Activated T-helper 1 cell treated with anti-CD3 and anti-CD28 coated beads, Interleukin-12 subunit alpha, Interleukin-12 subunit beta, Interleukin-2, Interleukin-4 antibody, amounts not matched to agents 30 ng/mL and 10 ng/mL and 1 ng/mL, durations not matched to agents 14 hours and 24 hours and 36 hours (primary cell): ENCODE measurements around the gene PSG1. TPM values are rescaled to one million over a fixed set of nuclear protein-coding genes. Genes with fewer than 3 reads are reported as not detected.
"Not testable (repeated sequence)": the region's sequence is repeated elsewhere in the genome, so short reads cannot be mapped to it uniquely, and the experiment has no call there.

Experiments
- DNase-seq: peaks from one replicate; pipeline ENCODE4 v3.0.0; 2021; ENCODE audit warnings: low spot score
- H3K27ac Mint-ChIP-seq: one replicate; pipeline ENCODE4 v1.8.0; 2021; ENCODE audit warnings: mild to moderate bottlenecking, mixed read lengths
- H3K27me3 Mint-ChIP-seq: one replicate; pipeline ENCODE4 v1.8.0; 2022; ENCODE audit warnings: mild to moderate bottlenecking, moderate library complexity, mixed read lengths; ENCODE audit not compliant: insufficient read depth
- H3K36me3 Mint-ChIP-seq: one replicate; pipeline ENCODE4 v1.8.0; 2021; ENCODE audit warnings: low read depth, mixed read lengths
- H3K4me1 Mint-ChIP-seq: one replicate; pipeline ENCODE4 v1.8.0; 2021; ENCODE audit warnings: low read depth, mixed read lengths
- H3K4me3 Mint-ChIP-seq: one replicate; pipeline ENCODE4 v1.8.0; 2021; ENCODE audit warnings: mild to moderate bottlenecking, moderate library complexity, mixed read lengths
- H3K9me3 Mint-ChIP-seq: one replicate; pipeline ENCODE4 v1.8.0; 2021; ENCODE audit warnings: mixed read lengths
- intact Hi-C: fragments of 100-400 bp; cut with micrococcal nuclease; formaldehyde crosslinking; loops from one replicate; pipeline ENCODE4 v1.15.1; 2024
- total RNA-seq: library from RNA; stranded (reverse); gene quantifications from 2 replicates; pipeline ENCODE4 v1.2.3, GENCODE V29; 2022

The PSG1 gene
- not detected in 2 replicates for total RNA-seq

DNA sequence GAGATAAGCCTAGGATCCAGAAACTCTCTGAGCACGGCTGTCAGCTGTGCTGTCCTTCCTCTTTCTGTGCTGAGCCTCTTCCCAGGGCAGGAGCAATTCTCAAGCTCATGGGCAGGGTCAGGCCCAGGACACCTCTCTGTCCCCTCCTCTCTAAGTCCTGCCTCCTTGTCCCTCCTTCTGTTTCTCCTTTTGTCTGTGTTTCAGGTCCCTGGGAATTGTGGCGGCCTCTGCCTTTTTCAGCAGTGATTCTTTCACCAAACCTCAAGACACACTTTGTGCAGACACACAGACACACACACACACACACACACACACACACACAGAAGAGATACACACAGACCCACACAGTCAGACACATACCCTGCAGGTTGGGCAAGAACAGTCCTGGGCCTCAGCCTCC, at the start of gene PSG1:
Gene PSG1 (minus strand): TSS at position 101 of the 400 bp plus-strand sequence. CDS start 132 bp downstream, outside the sequence.
- no peaks in the 10 kb centered on the region for H3K27me3 Mint-ChIP-seq
- H3K4me3 Mint-ChIP-seq: no peak within 1 kb of the TSS
- no peak for DNase-seq
- intact Hi-C loops: no loop called here
- H3K9me3 Mint-ChIP-seq: no peaks in the 10 kb centered on the region
- H3K4me1 Mint-ChIP-seq: no peaks in the 10 kb centered on the region
- no peak within 1 kb of the TSS for H3K27ac Mint-ChIP-seq
- no peaks in the 10 kb centered on the region for H3K36me3 Mint-ChIP-seq

DNA sequence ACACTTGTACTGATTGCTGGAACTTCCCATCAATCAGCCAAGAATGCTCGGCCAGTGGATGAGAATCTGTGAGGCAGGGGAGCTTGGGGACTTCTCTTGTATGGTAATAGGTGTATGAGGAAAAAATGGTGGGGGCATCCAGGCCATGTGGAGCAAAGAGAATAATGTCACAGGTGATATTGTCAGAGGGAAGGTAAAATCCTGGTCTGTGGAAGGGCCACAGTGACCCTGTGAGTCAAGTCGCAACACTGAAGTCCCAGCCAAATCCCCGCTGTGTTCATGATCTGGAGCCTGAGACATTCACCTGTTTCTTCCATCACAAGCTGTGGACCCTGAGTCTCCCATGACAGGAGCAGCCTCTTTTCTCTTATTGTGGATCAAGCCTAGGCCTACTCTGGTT, 49.4 kb upstream of the PSG1 start:
- H3K4me3 Mint-ChIP-seq: no peak overlapping the region
- H3K36me3 Mint-ChIP-seq: no peaks in the 10 kb centered on the region
- no peak for DNase-seq
- H3K27ac Mint-ChIP-seq: no peak overlapping the region
- H3K9me3 Mint-ChIP-seq: no peaks in the 10 kb centered on the region
- no peaks in the 10 kb centered on the region for H3K27me3 Mint-ChIP-seq
- intact Hi-C loops: no loop called here
- H3K4me1 Mint-ChIP-seq: no peaks in the 10 kb centered on the region

GRCh38 chr19:42926781-42927180, 47.3 kb upstream of the PSG1 start:
- no peaks in the 10 kb centered on the region for H3K27me3 Mint-ChIP-seq
- DNase-seq: no peak
- no peaks in the 10 kb centered on the region for H3K4me1 Mint-ChIP-seq
- intact Hi-C loops: no loop called here
- no peaks in the 10 kb centered on the region for H3K36me3 Mint-ChIP-seq
- H3K27ac Mint-ChIP-seq: no peak overlapping the region
- no peaks in the 10 kb centered on the region for H3K9me3 Mint-ChIP-seq
- H3K4me3 Mint-ChIP-seq: no peak overlapping the region

DNA sequence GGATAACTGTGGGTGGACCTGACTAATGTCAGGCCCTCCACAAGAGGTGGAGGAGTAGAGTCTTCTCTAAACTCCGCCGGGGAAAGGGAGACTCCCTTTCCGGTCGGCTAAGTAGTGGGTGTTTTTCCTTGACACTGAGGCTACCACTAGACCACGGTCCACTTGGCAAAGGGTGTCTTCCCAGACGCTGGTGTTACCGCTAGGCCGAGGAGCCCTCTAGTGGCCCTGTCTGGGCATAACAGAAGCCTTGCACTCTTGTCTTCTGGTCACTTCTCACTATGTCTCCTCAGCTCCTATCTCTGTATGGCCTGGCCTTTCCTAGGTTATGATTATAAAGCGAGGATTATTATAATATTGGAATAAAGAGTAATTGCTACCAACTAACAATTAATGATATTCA, 43.6 kb upstream of the PSG1 start:
- H3K27ac Mint-ChIP-seq, H3K9me3 Mint-ChIP-seq, intact Hi-C loops, DNase-seq, H3K4me1 Mint-ChIP-seq, H3K27me3 Mint-ChIP-seq, H3K36me3 Mint-ChIP-seq, H3K4me3 Mint-ChIP-seq: not testable (repeated sequence)

GRCh38 chr19:42920971-42921370, 41.5 kb upstream of the PSG1 start:
- H3K36me3 Mint-ChIP-seq, intact Hi-C loops, DNase-seq, H3K9me3 Mint-ChIP-seq, H3K4me1 Mint-ChIP-seq, H3K27me3 Mint-ChIP-seq, H3K4me3 Mint-ChIP-seq, H3K27ac Mint-ChIP-seq: not testable (repeated sequence)

DNA sequence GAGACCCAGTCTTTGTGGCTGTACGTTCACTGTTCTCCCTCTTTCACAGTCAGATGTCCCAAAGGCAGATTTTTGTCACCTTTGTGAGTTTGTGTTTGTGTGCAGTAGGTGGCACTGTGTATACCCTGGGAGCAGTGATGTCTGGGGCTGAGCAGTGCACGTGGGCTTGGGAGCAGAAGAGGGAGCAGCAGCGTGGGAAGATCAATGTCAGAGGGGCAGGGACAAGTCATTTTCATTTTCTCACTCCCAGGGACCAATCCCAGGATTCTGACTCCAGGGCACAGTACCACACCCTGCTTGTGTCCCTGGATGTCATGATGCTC, 40.2 kb upstream of the PSG1 start:
- Mint-ChIP-seq H3K27me3 (no peaks in the 10 kb centered on the region), H3K9me3 (no peaks in the 10 kb centered on the region), H3K4me1 (no peaks in the 10 kb centered on the region), H3K36me3 (no peaks in the 10 kb centered on the region), H3K27ac (no peak overlapping the region), H3K4me3 (no peak overlapping the region)
- intact Hi-C loops: no loop called here
- no peak for DNase-seq

GRCh38 chr19:42919070-42919756, 39.7 kb upstream of the PSG1 start:
- H3K4me3 Mint-ChIP-seq, H3K4me1 Mint-ChIP-seq, H3K27ac Mint-ChIP-seq, H3K9me3 Mint-ChIP-seq, H3K27me3 Mint-ChIP-seq, intact Hi-C loops, H3K36me3 Mint-ChIP-seq, DNase-seq: not testable (repeated sequence)

- H3K36me3 Mint-ChIP-seq, H3K4me1 Mint-ChIP-seq, DNase-seq, H3K27me3 Mint-ChIP-seq, H3K9me3 Mint-ChIP-seq, H3K4me3 Mint-ChIP-seq, intact Hi-C loops, H3K27ac Mint-ChIP-seq: not testable (repeated sequence)
Observed at GRCh38 chr19:42918377-42919069, 39.0 kb upstream of the PSG1 start.

DNA sequence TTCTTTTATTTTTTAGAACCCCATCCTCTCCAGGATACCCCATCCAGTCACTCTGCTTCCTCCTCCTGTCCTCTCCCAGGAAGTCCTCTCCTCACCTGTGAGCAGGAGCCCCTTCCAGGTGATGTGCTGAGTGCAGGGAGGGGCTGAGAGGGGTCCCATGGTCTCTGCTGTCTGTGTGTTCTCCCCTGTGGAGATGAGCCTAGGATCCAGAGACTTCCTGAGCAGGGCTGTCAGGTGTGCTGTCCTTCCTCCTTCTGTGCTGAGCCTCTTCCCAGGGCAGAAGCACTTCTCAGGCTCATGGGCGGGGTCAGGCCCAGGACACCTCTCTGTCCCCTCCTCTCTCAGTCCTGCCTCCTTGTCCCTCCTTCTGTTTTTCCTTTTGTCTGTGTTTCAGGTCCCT, 38.1 kb upstream of the PSG1 start, which contains the start of gene PSG6:
Gene PSG6 (minus strand): TSS at position 261 of the 400 bp plus-strand sequence. CDS start 102 bp downstream, at position 159.
- H3K9me3 Mint-ChIP-seq, H3K36me3 Mint-ChIP-seq, H3K27me3 Mint-ChIP-seq, H3K27ac Mint-ChIP-seq, DNase-seq, H3K4me1 Mint-ChIP-seq, H3K4me3 Mint-ChIP-seq, intact Hi-C loops: not testable (repeated sequence)

GRCh38 chr19:42916931-42917330, 37.4 kb upstream of the PSG1 start:
- H3K27ac Mint-ChIP-seq, H3K27me3 Mint-ChIP-seq, H3K9me3 Mint-ChIP-seq, intact Hi-C loops, H3K4me1 Mint-ChIP-seq, H3K36me3 Mint-ChIP-seq, DNase-seq, H3K4me3 Mint-ChIP-seq: not testable (repeated sequence)

DNA sequence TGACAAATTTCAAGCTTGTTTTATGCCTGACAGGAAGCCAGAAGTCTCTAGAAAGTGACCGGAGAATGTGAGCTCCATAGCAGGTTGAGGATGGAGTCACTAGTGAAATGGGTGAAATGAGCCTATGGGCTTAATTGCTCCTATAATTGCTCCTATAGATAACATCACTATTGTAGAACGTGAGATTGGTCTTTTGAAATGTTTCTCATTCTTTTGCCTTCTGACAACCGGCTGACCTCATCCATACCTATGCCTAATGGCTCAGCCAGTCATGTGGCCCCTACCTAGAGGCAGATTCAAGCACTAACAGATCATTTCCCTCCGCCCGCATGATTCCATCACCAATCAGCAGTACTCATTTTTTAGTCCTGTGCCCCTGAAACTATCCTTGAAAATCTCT, 34.0 kb upstream of the PSG1 start:
- DNase-seq, H3K27me3 Mint-ChIP-seq, H3K4me1 Mint-ChIP-seq, H3K36me3 Mint-ChIP-seq, intact Hi-C loops, H3K9me3 Mint-ChIP-seq, H3K27ac Mint-ChIP-seq, H3K4me3 Mint-ChIP-seq: not testable (repeated sequence)

GRCh38 chr19:42912941-42913340, 33.4 kb upstream of the PSG1 start:
- H3K4me3 Mint-ChIP-seq, H3K36me3 Mint-ChIP-seq, H3K27me3 Mint-ChIP-seq, H3K9me3 Mint-ChIP-seq, DNase-seq, H3K4me1 Mint-ChIP-seq, intact Hi-C loops, H3K27ac Mint-ChIP-seq: not testable (repeated sequence)

GRCh38 chr19:42911731-42912130, 32.2 kb upstream of the PSG1 start:
- H3K9me3 Mint-ChIP-seq, H3K36me3 Mint-ChIP-seq, H3K4me3 Mint-ChIP-seq, DNase-seq, H3K27me3 Mint-ChIP-seq, intact Hi-C loops, H3K4me1 Mint-ChIP-seq, H3K27ac Mint-ChIP-seq: not testable (repeated sequence)

GRCh38 chr19:42906162-42906561, 26.6 kb upstream of the PSG1 start:
- DNase-seq, H3K27me3 Mint-ChIP-seq, H3K4me1 Mint-ChIP-seq, intact Hi-C loops, H3K9me3 Mint-ChIP-seq, H3K36me3 Mint-ChIP-seq, H3K27ac Mint-ChIP-seq, H3K4me3 Mint-ChIP-seq: not testable (repeated sequence)
